GM23338 (cell line): Measurements from ENCODE around the gene AHDC1. TPM values are rescaled to one million over a fixed set of nuclear protein-coding genes. Genes with fewer than 3 reads are reported as not detected.

ENCODE experiments used
- ATAC-seq: fragments of 200-7000 bp; cut with Tn5 transposase; 3 replicates; pipeline ENCODE4 v1.9.1; 2020
- DNase-seq: peaks from one replicate; pipeline ENCODE4 v3.0.0-alpha.2; 2015; ENCODE audit warnings: low spot score
- H2AFZ ChIP-seq: fragments of 200-600 bp; sonication (generic); 2 replicates; pipeline ENCODE4 v1.8.0; 2016; ENCODE audit warnings: antibody characterized with exemption, mild to moderate bottlenecking, moderate library complexity
- H3F3A ChIP-seq: fragments of 200-600 bp; sonication (generic); replicated peaks from 2 replicates; pipeline ENCODE4 v1.8.0; 2017; ENCODE audit warnings: antibody characterized with exemption, mixed run types, low read depth
- H3K27ac ChIP-seq: fragments of 200-600 bp; sonication (generic); 2 replicates; pipeline ENCODE4 v1.6.1; 2016; ENCODE audit warnings: low read depth
- H3K27me3 ChIP-seq: fragments of 200-600 bp; sonication (generic); 2 replicates; pipeline ENCODE4 v1.8.0; 2016; ENCODE audit warnings: mild to moderate bottlenecking, mixed run types, moderate library complexity; ENCODE audit not compliant: insufficient read depth
- H3K36me3 ChIP-seq: fragments of 200-600 bp; sonication (generic); 2 replicates; pipeline ENCODE4 v1.8.0; 2016; ENCODE audit warnings: mild to moderate bottlenecking; ENCODE audit not compliant: insufficient read depth
- H3K4me1 ChIP-seq: fragments of 200-600 bp; sonication (generic); 2 replicates; pipeline ENCODE4 v1.8.0; 2016; ENCODE audit warnings: mild to moderate bottlenecking, moderate library complexity; ENCODE audit not compliant: insufficient read depth
- H3K4me2 ChIP-seq: fragments of 200-600 bp; sonication (generic); 2 replicates; pipeline ENCODE4 v1.7.1; 2017; ENCODE audit warnings: mixed run types
- H3K4me3 ChIP-seq: fragments of 200-600 bp; sonication (generic); 2 replicates; pipeline ENCODE4 v1.6.1; 2016; ENCODE audit warnings: mixed run types
- H3K79me2 ChIP-seq: fragments of 200-600 bp; sonication (generic); replicated peaks from 2 replicates; pipeline ENCODE4 v1.8.0; 2017; ENCODE audit warnings: mild to moderate bottlenecking; ENCODE audit not compliant: insufficient read depth
- H3K9me2 ChIP-seq: fragments of 200-600 bp; sonication (generic); 2 replicates; pipeline ENCODE4 v1.8.0; 2017; ENCODE audit not compliant: insufficient read depth
- H4K20me1 ChIP-seq: fragments of 200-600 bp; sonication (generic); replicated peaks from 2 replicates; pipeline ENCODE4 v1.8.0; 2017; ENCODE audit warnings: mild to moderate bottlenecking; ENCODE audit not compliant: insufficient read depth
- H3K27ac Mint-ChIP-seq: 2 replicates; pipeline ENCODE4 v1.8.0; 2020; ENCODE audit warnings: inconsistent platforms, mild to moderate bottlenecking, moderate library complexity, mixed read lengths
- H3K27me3 Mint-ChIP-seq: 3 replicates; pipeline ENCODE4 v1.8.0; 2022; ENCODE audit warnings: low read depth, mild to moderate bottlenecking, moderate library complexity, mixed read lengths, inconsistent platforms; ENCODE audit not compliant: insufficient read depth, poor library complexity
- H3K36me3 Mint-ChIP-seq: 3 replicates; pipeline ENCODE4 v1.8.0; 2021; ENCODE audit warnings: low read depth, mild to moderate bottlenecking, inconsistent platforms, moderate library complexity, mixed read lengths
- H3K4me1 Mint-ChIP-seq: 3 replicates; pipeline ENCODE4 v1.8.0; 2020; ENCODE audit warnings: mild to moderate bottlenecking, inconsistent platforms, mixed read lengths
- H3K4me3 Mint-ChIP-seq: 3 replicates; pipeline ENCODE4 v1.8.0; 2021; ENCODE audit warnings: moderate library complexity, mild to moderate bottlenecking, inconsistent platforms, mixed read lengths
- H3K9me3 Mint-ChIP-seq: 3 replicates; pipeline ENCODE4 v1.8.0; 2020; ENCODE audit warnings: moderate library complexity, mild to moderate bottlenecking, inconsistent platforms, mixed read lengths
- CREB1 ChIP-seq: fragments of 250-450 bp; sonication (Bioruptor Pico); IDR thresholded peaks from 2 replicates; pipeline ENCODE4 v1.5.0; 2020; ENCODE audit warnings: low read depth, mild to moderate bottlenecking, moderate library complexity
- EZH2 ChIP-seq: fragments of 200-600 bp; sonication (generic); IDR thresholded peaks from one replicate; pipeline ENCODE4 v1.8.0; 2017; ENCODE audit warnings: antibody characterized with exemption, mild to moderate bottlenecking, low read depth; ENCODE audit not compliant: unreplicated experiment
- JUNB ChIP-seq: IDR thresholded peaks from one replicate; pipeline ENCODE4 v1.6.1; 2016; ENCODE audit warnings: antibody characterized with exemption; ENCODE audit not compliant: unreplicated experiment
- NANOG ChIP-seq: IDR thresholded peaks from 2 replicates; pipeline ENCODE4 v1.6.1; 2016; ENCODE audit warnings: antibody characterized with exemption, borderline replicate concordance
- POLR2AphosphoS5 ChIP-seq: IDR thresholded peaks from 2 replicates; pipeline ENCODE4 v1.6.1; 2016; ENCODE audit warnings: antibody characterized with exemption, low read depth
- REST ChIP-seq: IDR thresholded peaks from one replicate; pipeline ENCODE4 v1.6.1; 2018; ENCODE audit warnings: antibody characterized with exemption; ENCODE audit not compliant: unreplicated experiment
- STAT1 ChIP-seq: IDR thresholded peaks from one replicate; pipeline ENCODE4 v1.6.1; 2016; ENCODE audit warnings: antibody characterized with exemption; ENCODE audit not compliant: unreplicated experiment
- ZNF114 ChIP-seq: fragments of 250-450 bp; sonication (Bioruptor Pico); IDR thresholded peaks from 2 replicates; pipeline ENCODE4 v1.5.0; 2020; ENCODE audit warnings: mild to moderate bottlenecking, moderate library complexity
- ZNF462 ChIP-seq: fragments of 250-450 bp; sonication (Bioruptor Pico); IDR thresholded peaks from 2 replicates; pipeline ENCODE4 v1.5.0; 2020; ENCODE audit warnings: mild to moderate bottlenecking, moderate library complexity
- polyA plus RNA-seq: library from polyadenylated mRNA; unstranded; fragments of >200 nt; fragmentation: Nextera tagmentation; extraction: Ambion mirVana; gene quantifications from 2 replicates; pipeline ENCODE4 v1.2.1, GENCODE V29; 2016
- total RNA-seq: library from RNA; depleted of rRNA; stranded (reverse); fragments of >200 nt; shearing (Covaris generic); gene quantifications from 2 replicates; pipeline ENCODE4 v1.2.3, GENCODE V29; 2014
- TF ChIP-seq, protein P1 (sequence below), 2 experiments: fragments of 200-600 bp in 1 of 2; sonication (generic) in 1 of 2; conservative IDR thresholded peaks; 2 replicates each; pipeline versions ENCODE4 v1.5.1 to v1.6.1; 2016 to 2017; ENCODE audit warnings: antibody characterized with exemption in 2 of 2, low read depth in 2 of 2, mild to moderate bottlenecking in 2 of 2, moderate library complexity in 1 of 2

Gene AHDC1
- total and polyA plus RNA-seq, 2 experiments from 2014 or later = 8.3 to 22.2 TPM

DNA sequence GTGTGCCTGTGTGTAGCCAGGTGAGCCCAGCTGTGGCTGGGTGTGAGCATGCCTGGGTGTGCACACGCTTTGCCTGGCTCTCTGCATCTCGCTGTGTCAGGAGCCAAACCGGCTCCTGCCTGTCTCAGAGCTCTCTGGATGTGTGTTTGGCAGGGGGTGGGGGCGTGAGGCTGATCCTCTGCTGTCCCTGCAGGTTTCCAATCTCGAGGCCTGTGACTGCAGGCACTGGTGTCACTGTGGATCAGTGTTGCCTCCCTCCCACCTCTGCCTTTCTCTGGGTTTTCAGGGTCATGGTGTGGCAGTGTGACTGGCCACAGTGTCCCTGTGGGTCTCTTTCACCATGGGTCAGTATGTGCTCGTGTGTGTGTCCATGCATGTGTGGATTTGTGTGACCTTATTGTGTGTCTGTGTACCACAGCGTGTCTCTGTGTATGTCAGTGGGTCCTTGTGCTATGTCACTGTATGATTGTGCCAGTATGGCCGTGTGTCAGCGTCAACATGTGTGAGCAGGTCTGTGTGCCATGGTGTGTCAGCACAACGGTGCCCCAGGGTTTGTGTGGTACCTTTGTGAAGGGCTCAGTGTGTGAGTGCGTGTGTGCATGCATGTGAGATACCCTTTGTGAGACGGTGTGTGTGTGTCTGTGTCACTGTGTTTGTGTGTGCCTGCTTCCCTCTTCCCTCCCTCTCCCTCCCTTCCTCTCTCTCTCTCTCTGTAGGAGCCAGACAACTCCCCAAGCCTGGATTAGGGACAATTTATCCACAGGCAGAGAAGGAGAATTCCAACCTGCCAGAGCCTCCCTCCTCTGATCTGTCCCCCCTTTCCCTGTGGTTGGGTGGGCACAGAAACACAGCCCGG, 43.4 kb downstream of the AHDC1 start (continued):
- no peak for TF ChIP-seq REST
- no peak for TF ChIP-seq POLR2AphosphoS5
- TF ChIP-seq EZH2 = no peak

DNA sequence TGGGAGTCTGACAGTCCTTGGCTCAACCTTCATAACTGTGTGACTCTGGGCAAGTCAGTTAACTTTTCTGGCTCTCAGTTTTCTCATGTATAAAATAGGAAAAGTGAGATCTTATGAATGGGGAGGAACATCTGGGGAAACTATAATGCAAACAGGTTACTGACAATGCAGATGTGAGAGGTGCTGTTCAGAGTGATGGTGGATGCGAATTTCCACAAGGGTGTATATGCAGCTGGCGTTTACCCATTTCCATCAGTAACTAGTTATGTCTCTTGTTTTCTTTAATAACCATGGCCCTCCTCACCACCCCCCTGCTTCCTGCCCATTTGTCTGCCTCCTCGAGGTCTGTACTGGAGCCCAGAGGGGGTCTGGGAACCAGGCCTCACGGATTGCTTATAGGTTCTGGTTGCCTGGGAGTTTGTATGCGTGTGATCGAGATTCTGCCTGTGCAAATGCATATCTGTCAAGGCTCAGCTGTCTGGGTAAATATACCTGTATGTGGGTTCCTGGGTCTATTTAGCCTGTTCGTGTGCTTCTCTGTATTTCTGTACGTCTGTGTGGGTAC, 44.4 kb downstream of the AHDC1 start:
- Histone ChIP-seq H3K4me3 (no peak overlapping the region), H4K20me1 (peaks cover 7% of the 10 kb centered on the region), H2AFZ (no peak overlapping the region), H3K4me1 (peaks cover 61% of the 10 kb centered on the region), H3K9me2 (no peaks in the 10 kb centered on the region), H3K27ac (no peak overlapping the region), H3F3A (peaks cover 24% of the 10 kb centered on the region), H3K4me2 (no peak overlapping the region), H3K36me3 (no peaks in the 10 kb centered on the region), H3K79me2 (no peaks in the 10 kb centered on the region; the same call in 1 of the 2 replicates), H3K27me3 (no peaks in the 10 kb centered on the region)
- peaks cover 78% of the 10 kb centered on the region for H3K4me1 Mint-ChIP-seq
- no peaks in the 10 kb centered on the region for H3K9me3 Mint-ChIP-seq
- H3K36me3 Mint-ChIP-seq = peaks cover 2% of the 10 kb centered on the region; the same call in 1 of the 3 replicates
- ATAC-seq = no peak
- peaks cover 33% of the 10 kb centered on the region for H3K27me3 Mint-ChIP-seq
- H3K27ac Mint-ChIP-seq = peak overlapping the region; percentile 72; the same call in 1 of the 2 replicates
- H3K4me3 Mint-ChIP-seq = no peak overlapping the region
- no peak for DNase-seq
- TF ChIP-seq ZNF462 (CRISPR knock-in tag) (no peak), NANOG (no peak), JUNB (no peak), POLR2AphosphoS5 (no peak), STAT1 (no peak), CREB1 (no peak), ZNF114 (CRISPR knock-in tag) (no peak)
- TF ChIP-seq, protein P1, sequence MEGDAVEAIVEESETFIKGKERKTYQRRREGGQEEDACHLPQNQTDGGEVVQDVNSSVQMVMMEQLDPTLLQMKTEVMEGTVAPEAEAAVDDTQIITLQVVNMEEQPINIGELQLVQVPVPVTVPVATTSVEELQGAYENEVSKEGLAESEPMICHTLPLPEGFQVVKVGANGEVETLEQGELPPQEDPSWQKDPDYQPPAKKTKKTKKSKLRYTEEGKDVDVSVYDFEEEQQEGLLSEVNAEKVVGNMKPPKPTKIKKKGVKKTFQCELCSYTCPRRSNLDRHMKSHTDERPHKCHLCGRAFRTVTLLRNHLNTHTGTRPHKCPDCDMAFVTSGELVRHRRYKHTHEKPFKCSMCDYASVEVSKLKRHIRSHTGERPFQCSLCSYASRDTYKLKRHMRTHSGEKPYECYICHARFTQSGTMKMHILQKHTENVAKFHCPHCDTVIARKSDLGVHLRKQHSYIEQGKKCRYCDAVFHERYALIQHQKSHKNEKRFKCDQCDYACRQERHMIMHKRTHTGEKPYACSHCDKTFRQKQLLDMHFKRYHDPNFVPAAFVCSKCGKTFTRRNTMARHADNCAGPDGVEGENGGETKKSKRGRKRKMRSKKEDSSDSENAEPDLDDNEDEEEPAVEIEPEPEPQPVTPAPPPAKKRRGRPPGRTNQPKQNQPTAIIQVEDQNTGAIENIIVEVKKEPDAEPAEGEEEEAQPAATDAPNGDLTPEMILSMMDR (conservative IDR thresholded peaks at IDR 0.05; ENCODE audit: low read depth in 2 of 2) = no peak
